ENCODE measurements around the gene CPLX4.
"Not testable (repeated sequence)": the region's sequence is repeated elsewhere in the genome, so short reads cannot be mapped to it uniquely, and the experiment has no call there.

Gene CPLX4

DNA sequence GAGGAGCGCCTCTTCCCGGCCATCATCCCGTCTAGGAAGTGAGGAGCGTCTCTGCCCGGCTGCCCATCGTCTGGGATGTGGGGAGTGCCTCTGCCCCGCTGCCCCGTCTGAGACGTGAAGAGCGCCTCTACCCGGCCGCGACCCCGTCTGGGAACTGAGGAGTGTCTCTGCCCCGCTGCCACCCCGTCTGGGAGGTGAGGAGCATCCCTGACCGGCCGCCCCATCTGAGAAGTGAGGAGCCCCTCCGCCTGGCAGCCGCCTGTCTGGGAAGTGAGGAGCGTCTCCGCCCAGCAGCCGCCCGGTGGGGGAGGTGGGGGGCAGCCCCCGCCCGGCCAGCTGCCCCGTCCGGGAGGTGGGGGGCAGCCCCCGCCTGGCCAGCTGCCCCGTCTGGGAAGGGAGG is 63.0 kb downstream of the CPLX4 start:
- H3K36me3 ChIP-seq (ENCODE audit: insufficient read depth, low read length), result not testable (repeated sequence)

DNA sequence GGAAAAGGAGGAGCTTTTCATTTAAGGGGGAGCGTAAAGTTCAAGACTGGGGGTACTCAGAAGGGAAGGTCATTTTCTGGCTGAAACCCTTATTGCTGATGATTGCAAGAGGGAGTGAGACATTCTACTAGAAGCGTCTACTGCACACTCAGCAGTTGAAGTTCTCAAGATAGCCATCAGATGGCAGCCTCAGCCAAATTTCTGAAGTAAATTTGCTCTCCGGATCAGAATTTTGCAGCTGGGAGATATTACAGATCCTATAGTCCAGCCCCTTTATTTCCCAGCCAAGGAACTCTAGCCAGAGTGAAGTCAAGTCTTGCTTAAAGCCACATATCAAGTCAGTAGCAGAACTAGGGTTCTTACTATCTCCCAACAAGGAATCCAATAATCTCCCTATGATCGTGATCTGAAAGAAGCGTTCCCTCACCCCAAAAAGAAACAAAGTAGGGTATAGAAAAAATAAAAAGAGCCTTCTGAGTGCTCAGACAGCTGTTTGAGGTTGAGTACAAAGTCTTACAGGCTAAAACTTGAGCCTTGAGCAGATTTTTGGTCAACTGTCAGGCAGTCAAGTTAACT is 69.2 kb downstream of the CPLX4 start:
- TF ChIP-seq, protein P1, sequence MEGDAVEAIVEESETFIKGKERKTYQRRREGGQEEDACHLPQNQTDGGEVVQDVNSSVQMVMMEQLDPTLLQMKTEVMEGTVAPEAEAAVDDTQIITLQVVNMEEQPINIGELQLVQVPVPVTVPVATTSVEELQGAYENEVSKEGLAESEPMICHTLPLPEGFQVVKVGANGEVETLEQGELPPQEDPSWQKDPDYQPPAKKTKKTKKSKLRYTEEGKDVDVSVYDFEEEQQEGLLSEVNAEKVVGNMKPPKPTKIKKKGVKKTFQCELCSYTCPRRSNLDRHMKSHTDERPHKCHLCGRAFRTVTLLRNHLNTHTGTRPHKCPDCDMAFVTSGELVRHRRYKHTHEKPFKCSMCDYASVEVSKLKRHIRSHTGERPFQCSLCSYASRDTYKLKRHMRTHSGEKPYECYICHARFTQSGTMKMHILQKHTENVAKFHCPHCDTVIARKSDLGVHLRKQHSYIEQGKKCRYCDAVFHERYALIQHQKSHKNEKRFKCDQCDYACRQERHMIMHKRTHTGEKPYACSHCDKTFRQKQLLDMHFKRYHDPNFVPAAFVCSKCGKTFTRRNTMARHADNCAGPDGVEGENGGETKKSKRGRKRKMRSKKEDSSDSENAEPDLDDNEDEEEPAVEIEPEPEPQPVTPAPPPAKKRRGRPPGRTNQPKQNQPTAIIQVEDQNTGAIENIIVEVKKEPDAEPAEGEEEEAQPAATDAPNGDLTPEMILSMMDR (IDR thresholded peaks at IDR 0.05; ENCODE audit: low read length), result peak; percentile 72
- TF ChIP-seq EZH2 (IDR thresholded peaks at IDR 0.05; ENCODE audit: borderline replicate concordance, low read length), result no peak
- Histone ChIP-seq H3K9me3 (ENCODE audit: low read length) (no peaks in the 10 kb centered on the region), H3K79me2 (ENCODE audit: insufficient read depth, low read length) (no peaks in the 10 kb centered on the region), H3K36me3 (ENCODE audit: insufficient read depth, low read length) (no peaks in the 10 kb centered on the region), H3F3A (ENCODE audit: insufficient read depth, low read length) (no peaks in the 10 kb centered on the region), H3K4me2 (ENCODE audit: low read length) (no peak overlapping the region), H3K9me2 (ENCODE audit: low read depth, low read length) (no peaks in the 10 kb centered on the region), H4K20me1 (ENCODE audit: insufficient read depth, low read length) (no peaks in the 10 kb centered on the region), H3K4me1 (ENCODE audit: insufficient read depth, low read length, severe bottlenecking) (no peaks in the 10 kb centered on the region), H2AFZ (ENCODE audit: low read length) (no peak overlapping the region), H3K27me3 (ENCODE audit: insufficient read depth, low read length) (no peaks in the 10 kb centered on the region), H3K27ac (ENCODE audit: low read depth, low read length, poor library complexity, severe bottlenecking) (no peak overlapping the region), H3K9ac (ENCODE audit: low read length) (no peak overlapping the region), H3K4me3 (ENCODE audit: low read depth, low read length, poor library complexity, severe bottlenecking) (no peak overlapping the region)

More for the DNA sequence above, 63.0 kb downstream of the CPLX4 start:
- not testable (repeated sequence) for H3K9ac ChIP-seq (ENCODE audit: low read length); H3K27me3 ChIP-seq (ENCODE audit: insufficient read depth, low read length); H3F3A ChIP-seq (ENCODE audit: insufficient read depth, low read length); H3K4me2 ChIP-seq (ENCODE audit: low read length); H3K9me3 ChIP-seq (ENCODE audit: low read length); H3K27ac ChIP-seq (ENCODE audit: low read depth, low read length, poor library complexity, severe bottlenecking); H3K4me3 ChIP-seq (ENCODE audit: low read depth, low read length, poor library complexity, severe bottlenecking); H2AFZ ChIP-seq (ENCODE audit: low read length); H3K9me2 ChIP-seq (ENCODE audit: low read depth, low read length); H3K4me1 ChIP-seq (ENCODE audit: insufficient read depth, low read length, severe bottlenecking); H3K79me2 ChIP-seq (ENCODE audit: insufficient read depth, low read length); H4K20me1 ChIP-seq (ENCODE audit: insufficient read depth, low read length)

GRCh38 chr18:59246796-59247195 is 71.7 kb downstream of the CPLX4 start:
- no peak for TF ChIP-seq EZH2 (IDR thresholded peaks at IDR 0.05; ENCODE audit: borderline replicate concordance, low read length)
- TF ChIP-seq, protein P1 (IDR thresholded peaks at IDR 0.05; ENCODE audit: low read length), result no peak
- H3K9me2 ChIP-seq (ENCODE audit: low read depth, low read length), result no peaks in the 10 kb centered on the region
- no peak overlapping the region for H3K4me2 ChIP-seq (ENCODE audit: low read length)
- H3K79me2 ChIP-seq (ENCODE audit: insufficient read depth, low read length), result no peaks in the 10 kb centered on the region
- H3K4me1 ChIP-seq (ENCODE audit: insufficient read depth, low read length, severe bottlenecking), result no peaks in the 10 kb centered on the region
- no peaks in the 10 kb centered on the region for H3K9me3 ChIP-seq (ENCODE audit: low read length)
- no peak overlapping the region for H2AFZ ChIP-seq (ENCODE audit: low read length)
- no peak overlapping the region for H3K4me3 ChIP-seq (ENCODE audit: low read depth, low read length, poor library complexity, severe bottlenecking)
- no peaks in the 10 kb centered on the region for H3K27me3 ChIP-seq (ENCODE audit: insufficient read depth, low read length)
- no peaks in the 10 kb centered on the region for H3K36me3 ChIP-seq (ENCODE audit: insufficient read depth, low read length)
- H3K9ac ChIP-seq (ENCODE audit: low read length), result no peak overlapping the region
- no peaks in the 10 kb centered on the region for H4K20me1 ChIP-seq (ENCODE audit: insufficient read depth, low read length)
- no peaks in the 10 kb centered on the region for H3F3A ChIP-seq (ENCODE audit: insufficient read depth, low read length)
- H3K27ac ChIP-seq (ENCODE audit: low read depth, low read length, poor library complexity, severe bottlenecking), result no peak overlapping the region
